HepG2 (cell line): ENCODE results near the gene CIROP. TPM values are rescaled to one million over a fixed set of nuclear protein-coding genes. Genes with fewer than 3 reads are reported as not detected.

ENCODE experiments used
- ATAC-seq: fragments of 200-7000 bp; cut with Tn5 transposase; 3 replicates; pipeline ENCODE4 v1.9.1; 2020; ENCODE audit warnings: mild to moderate bottlenecking, moderate library complexity
- BruUV-seq: library from RNA; stranded (reverse); fragments of 400-500 nt; replicated peaks from 2 replicates; lab custom pipeline; 2021; lab: Mats Ljungman, UMichigan
- CTCF ChIA-PET: fragments of 300-600 bp; formaldehyde crosslinking; extraction: SDS; loops from one replicate; lab custom pipeline; 2021; ENCODE audit warnings: low total read pairs, inconsistent platforms, low intra/inter-chr PET ratio; lab: Yijun Ruan, JAX
- POLR2A ChIA-PET: fragments of 350-600 bp; sonication (Branson Sonifier 250); formaldehyde crosslinking; loops from one replicate; lab custom pipeline; 2020; ENCODE audit warnings: antibody characterized with exemption, inconsistent platforms; lab: Yijun Ruan, JAX
- DNase-seq: peaks from one replicate; pipeline ENCODE4 v3.0.0-alpha.2; 2015; ENCODE audit warnings: low spot score
- FAIRE-seq: peaks from 3 replicates; lab custom pipeline; 2011; peaks lifted over from hg19 to GRCh38; lab: Jason Lieb, UNC
- H2AFZ ChIP-seq: one replicate; pipeline ENCODE4 v1.6.1; 2011; ENCODE audit warnings: low read length, inconsistent platforms
- H3K27ac ChIP-seq: fragments of 300-600 bp; 3 replicates; pipeline ENCODE4 v1.8.0; 2011; ENCODE audit warnings: mixed run types, mild to moderate bottlenecking, mixed read lengths, low read length, inconsistent platforms; ENCODE audit not compliant: insufficient read depth; ENCODE audit errors: extremely low read length
- H3K27me3 ChIP-seq, 2 experiments: fragments of 200-600 bp in 1 of 2; 2 replicates in 1 of 2; 3 replicates in 1 of 2; pipeline versions ENCODE4 v1.6.0 to v1.8.0; 2011; ENCODE audit warnings: low read length in 2 of 2, mild to moderate bottlenecking in 2 of 2, moderate library complexity in 2 of 2, inconsistent platforms in 1 of 2; ENCODE audit not compliant: insufficient read depth in 2 of 2, control insufficient read depth in 1 of 2
- H3K36me3 ChIP-seq, 2 experiments: fragments of 200-600 bp in 1 of 2; replicated peaks in 1 of 2; 2 replicates in 1 of 2; 3 replicates in 1 of 2; pipeline versions ENCODE4 v1.5.1 to v1.8.0; 2011; ENCODE audit warnings: low read length in 2 of 2, inconsistent platforms in 1 of 2; ENCODE audit not compliant: insufficient read depth in 2 of 2, control insufficient read depth in 1 of 2
- H3K4me1 ChIP-seq: 2 replicates; pipeline ENCODE4 v1.5.1; 2012; ENCODE audit warnings: low read length, inconsistent platforms; ENCODE audit not compliant: insufficient read depth
- H3K4me2 ChIP-seq: 2 replicates; pipeline ENCODE4 v1.6.0; 2011; ENCODE audit warnings: low read depth, low read length, inconsistent platforms
- H3K4me3 ChIP-seq, 3 experiments: fragments of 200-600 bp in 1 of 3; sonication (generic), shearing (Covaris generic) in 1 of 3; replicated peaks in 1 of 3; 2 replicates each; pipeline ENCODE4 v1.5.1; 2011 to 2016; ENCODE audit warnings: low read length in 3 of 3, inconsistent platforms in 2 of 3, low read depth in 2 of 3, mild to moderate bottlenecking in 2 of 3, control low read depth in 1 of 3, mixed read lengths in 1 of 3; ENCODE audit not compliant: insufficient read depth in 1 of 3
- H3K79me2 ChIP-seq: one replicate; pipeline ENCODE4 v1.6.1; 2011; ENCODE audit warnings: low read length, inconsistent platforms; ENCODE audit not compliant: insufficient read depth
- H3K9ac ChIP-seq: 2 replicates; pipeline ENCODE4 v1.6.0; 2011; ENCODE audit warnings: mild to moderate bottlenecking, low read depth, low read length, inconsistent platforms; ENCODE audit not compliant: insufficient read depth
- H3K9me3 ChIP-seq: 2 replicates; pipeline ENCODE4 v1.5.1; 2012; ENCODE audit warnings: mild to moderate bottlenecking, low read length
- H4K20me1 ChIP-seq: 2 replicates; pipeline ENCODE4 v1.6.0; 2011; ENCODE audit warnings: inconsistent platforms, mild to moderate bottlenecking, low read length, moderate library complexity; ENCODE audit not compliant: insufficient read depth
- BORCS8-MEF2B ChIP-seq: sonication (generic); formaldehyde crosslinking; IDR thresholded peaks from 2 replicates; pipeline ENCODE4 v1.8.0; 2022; ENCODE audit warnings: mild to moderate bottlenecking, missing genetic modification reagents
- CENPX ChIP-seq: sonication (generic); formaldehyde crosslinking; IDR thresholded peaks from 2 replicates; pipeline ENCODE4 v1.9.0; 2021; ENCODE audit warnings: mild to moderate bottlenecking, missing genetic modification reagents, moderate library complexity
- CSRNP1 ChIP-seq: sonication (generic); formaldehyde crosslinking; IDR thresholded peaks from 2 replicates; pipeline ENCODE4 v1.8.1; 2023; ENCODE audit warnings: mild to moderate bottlenecking, missing genetic modification reagents
- JUN ChIP-seq: sonication (generic); formaldehyde crosslinking; IDR thresholded peaks from 2 replicates; pipeline ENCODE4 v1.4.0; 2020; ENCODE audit warnings: mild to moderate bottlenecking, missing genetic modification reagents
- NKX3-1 ChIP-seq: sonication (generic); formaldehyde crosslinking; IDR thresholded peaks from 2 replicates; pipeline ENCODE4 v1.5.0; 2020; ENCODE audit warnings: missing genetic modification reagents
- PHF8 ChIP-seq: sonication (generic); formaldehyde crosslinking; IDR thresholded peaks from 2 replicates; pipeline ENCODE4 v1.5.0; 2020; ENCODE audit warnings: missing genetic modification reagents
- PTBP1 ChIP-seq: fragments of 200-400 bp; formaldehyde crosslinking; IDR thresholded peaks from 2 replicates; pipeline ENCODE4 v1.6.1; 2018; ENCODE audit warnings: low read length, low read depth; ENCODE audit not compliant: poor library complexity, severe bottlenecking
- RARG ChIP-seq: sonication (generic); formaldehyde crosslinking; IDR thresholded peaks from 2 replicates; pipeline ENCODE4 v1.4.0; 2020; ENCODE audit warnings: low read depth, mild to moderate bottlenecking, missing genetic modification reagents
- SCMH1 ChIP-seq: sonication (generic); formaldehyde crosslinking; IDR thresholded peaks from 2 replicates; pipeline ENCODE4 v1.9.0; 2021; ENCODE audit warnings: missing genetic modification reagents, mild to moderate bottlenecking, borderline replicate concordance
- SIN3B ChIP-seq: fragments of 150-350 bp; IDR thresholded peaks from 2 replicates; pipeline ENCODE4 v1.6.1; 2014; ENCODE audit warnings: low read length
- SSRP1 ChIP-seq: IDR thresholded peaks from 2 replicates; pipeline ENCODE4 v1.6.1; 2016; ENCODE audit warnings: control low read depth
- TBL1XR1 ChIP-seq: fragments of 150-350 bp; IDR thresholded peaks from 2 replicates; pipeline ENCODE4 v1.6.1; 2014; ENCODE audit warnings: borderline replicate concordance, low read length; ENCODE audit not compliant: partially characterized antibody
- TCF7L2 ChIP-seq: IDR thresholded peaks from 2 replicates; pipeline ENCODE4 v1.6.1; 2011; ENCODE audit warnings: mild to moderate bottlenecking, low read depth, low read length, moderate library complexity
- TEAD3 ChIP-seq: optimal IDR thresholded peaks from 2 replicates; pipeline ENCODE3; 2016; ENCODE audit warnings: borderline replicate concordance
- ZNF251 ChIP-seq: sonication (generic); formaldehyde crosslinking; IDR thresholded peaks from 2 replicates; pipeline ENCODE4 v1.9.0; 2021; ENCODE audit warnings: mild to moderate bottlenecking, missing genetic modification reagents
- ZNF83 ChIP-seq: sonication (generic); formaldehyde crosslinking; IDR thresholded peaks from 2 replicates; pipeline ENCODE4 v1.4.0; 2020; ENCODE audit warnings: missing genetic modification reagents, mild to moderate bottlenecking, borderline replicate concordance
- ZSCAN20 ChIP-seq: sonication (generic); formaldehyde crosslinking; IDR thresholded peaks from 2 replicates; pipeline ENCODE4 v1.4.0; 2020; ENCODE audit warnings: missing genetic modification reagents, mild to moderate bottlenecking, borderline replicate concordance
- WGBS: methylation state at CpG from one replicate; pipeline ENCODE4 v1.1.6; 2017; ENCODE audit warnings: low lambda C conversion rate; 5-methylcytosine and 5-hydroxymethylcytosine counted together
- in situ Hi-C: cut with HindIII; loops from 2 replicates; pipeline ENCODE4 v1.10.0; 2017; ENCODE audit warnings: low pct_unique_long_range_greater_than_20kb; ENCODE audit not compliant: extremely low pct_ligation_motif_present
- intact Hi-C: fragments of 100-400 bp; cut with micrococcal nuclease; formaldehyde crosslinking; loops from one replicate; pipeline ENCODE4 v1.10.0; 2022; ENCODE audit not compliant: unreplicated experiment
- polyA plus RNA-seq, 8 experiments: library from polyadenylated mRNA; depleted of rRNA in 3 of 8; stranded (reverse) in 7 of 8; unstranded in 1 of 8; fragments of >200 nt; fragmentation: Illumina TruSeq in 4 of 8; extraction: Trizol in 4 of 8; gene quantifications; 2 replicates each; pipeline versions ENCODE4 v1.2.1 to v1.2.3, GENCODE V29; 2011 to 2016; ENCODE audit warnings: low read depth in 4 of 8, missing spikeins in 1 of 8, mixed read lengths in 1 of 8; ENCODE audit not compliant: insufficient read depth in 1 of 8
- total RNA-seq, 5 experiments: library from RNA; depleted of rRNA; stranded (reverse); fragments of >200 nt; fragmentation: Illumina TruSeq; extraction: Trizol; gene quantifications; 2 replicates each; pipeline ENCODE4 v1.2.3, GENCODE V29; 2016; ENCODE audit warnings: low read depth in 1 of 5
- TF ChIP-seq, protein P1 (sequence below): sonication (generic); formaldehyde crosslinking; IDR thresholded peaks from 2 replicates; pipeline ENCODE4 v1.5.0; 2020; ENCODE audit warnings: missing genetic modification reagents
- TF ChIP-seq, protein P2 (sequence below): sonication (generic); formaldehyde crosslinking; IDR thresholded peaks from 2 replicates; pipeline ENCODE4 v1.5.1; 2020; ENCODE audit warnings: missing genetic modification reagents, mild to moderate bottlenecking, borderline replicate concordance

The CIROP gene
- total and polyA plus RNA-seq, 2 of the 13 experiments (the other 11 are each of a cell fraction or from before 2014, with no cell fraction given), result 0.07 TPM; not detected in 1

GRCh38 chr14:23091294-23092225, 13.2 kb downstream of the CIROP start:
- intact Hi-C loops (loop anchor here (10.0 kb wide), 1 partner anchor 1023 kb away; the partner anchor contains the start of genes DCAF11 and NRL), in situ Hi-C loops (no loop called here)
- FAIRE-seq, result no peak
- no peaks in the 10 kb centered on the region; a peak in 1 of 5 replicates for H3K27me3 ChIP-seq
- H2AFZ ChIP-seq, result no peak overlapping the region
- no peaks in the 10 kb centered on the region for H3K9me3 ChIP-seq
- H4K20me1 ChIP-seq, result peaks cover 28% of the 10 kb centered on the region
- peaks cover 23% of the 10 kb centered on the region for H3K4me1 ChIP-seq
- ATAC-seq, result no peak
- no peak overlapping the region for H3K27ac ChIP-seq
- WGBS, result 89% methylated on average over 12 of the region's 12 CpGs
- H3K9ac ChIP-seq, result no peak overlapping the region
- no peak overlapping the region for H3K4me3 ChIP-seq
- ChIA-PET POLR2A (interaction anchor here (0.7 to 1.3 kb wide), 3 partner anchors 20 to 81 kb away, joined by 3 read pairs; no protein-coding TSS in a partner anchor), CTCF (no interaction called here)
- H3K79me2 ChIP-seq, result peaks cover 62% of the 10 kb centered on the region
- peaks cover 32 to 68% of the 10 kb centered on the region in 2 experiments for H3K36me3 ChIP-seq
- no peak for DNase-seq
- BruUV-seq, result no TSS peak
- H3K4me2 ChIP-seq, result no peak overlapping the region
- TF ChIP-seq PHF8 (CRISPR knock-in tag) (no peak), ZNF251 (CRISPR knock-in tag) (no peak), ZNF83 (CRISPR knock-in tag) (no peak), CSRNP1 (CRISPR knock-in tag) (0 out of 2 replicates have a peak, but pooled peaks have one; percentile 31), RARG (CRISPR knock-in tag) (no peak), PTBP1 (no peak), SSRP1 (0 out of 2 replicates have a peak, but pooled peaks have one; percentile 54), BORCS8-MEF2B (CRISPR knock-in tag) (0 out of 2 replicates have a peak, but pooled peaks have one; percentile 37), TCF7L2 (no peak), ZSCAN20 (CRISPR knock-in tag) (no peak), SCMH1 (no peak), CENPX (CRISPR knock-in tag) (no peak), JUN (CRISPR knock-in tag) (no peak), NKX3-1 (CRISPR knock-in tag) (no peak), TEAD3 (no peak), TBL1XR1 (no peak), SIN3B (no peak)
- TF ChIP-seq, protein P1, sequence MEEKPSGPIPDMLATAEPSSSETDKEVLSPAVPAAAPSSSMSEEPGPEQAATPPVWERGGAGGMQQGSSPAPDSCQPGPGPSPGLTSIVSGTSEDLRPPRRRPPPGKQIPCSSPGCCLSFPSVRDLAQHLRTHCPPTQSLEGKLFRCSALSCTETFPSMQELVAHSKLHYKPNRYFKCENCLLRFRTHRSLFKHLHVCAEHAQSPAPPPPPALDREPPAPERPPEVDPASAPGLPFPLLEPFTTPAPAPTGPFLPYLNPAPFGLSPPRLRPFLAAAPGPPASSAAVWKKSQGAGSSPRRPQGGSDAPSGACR (CRISPR knock-in tag), result no peak
- TF ChIP-seq, protein P2, sequence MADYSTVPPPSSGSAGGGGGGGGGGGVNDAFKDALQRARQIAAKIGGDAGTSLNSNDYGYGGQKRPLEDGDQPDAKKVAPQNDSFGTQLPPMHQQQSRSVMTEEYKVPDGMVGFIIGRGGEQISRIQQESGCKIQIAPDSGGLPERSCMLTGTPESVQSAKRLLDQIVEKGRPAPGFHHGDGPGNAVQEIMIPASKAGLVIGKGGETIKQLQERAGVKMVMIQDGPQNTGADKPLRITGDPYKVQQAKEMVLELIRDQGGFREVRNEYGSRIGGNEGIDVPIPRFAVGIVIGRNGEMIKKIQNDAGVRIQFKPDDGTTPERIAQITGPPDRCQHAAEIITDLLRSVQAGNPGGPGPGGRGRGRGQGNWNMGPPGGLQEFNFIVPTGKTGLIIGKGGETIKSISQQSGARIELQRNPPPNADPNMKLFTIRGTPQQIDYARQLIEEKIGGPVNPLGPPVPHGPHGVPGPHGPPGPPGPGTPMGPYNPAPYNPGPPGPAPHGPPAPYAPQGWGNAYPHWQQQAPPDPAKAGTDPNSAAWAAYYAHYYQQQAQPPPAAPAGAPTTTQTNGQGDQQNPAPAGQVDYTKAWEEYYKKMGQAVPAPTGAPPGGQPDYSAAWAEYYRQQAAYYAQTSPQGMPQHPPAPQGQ, result no peak
